ENCODE results near the gene GRIK4.

DNA sequence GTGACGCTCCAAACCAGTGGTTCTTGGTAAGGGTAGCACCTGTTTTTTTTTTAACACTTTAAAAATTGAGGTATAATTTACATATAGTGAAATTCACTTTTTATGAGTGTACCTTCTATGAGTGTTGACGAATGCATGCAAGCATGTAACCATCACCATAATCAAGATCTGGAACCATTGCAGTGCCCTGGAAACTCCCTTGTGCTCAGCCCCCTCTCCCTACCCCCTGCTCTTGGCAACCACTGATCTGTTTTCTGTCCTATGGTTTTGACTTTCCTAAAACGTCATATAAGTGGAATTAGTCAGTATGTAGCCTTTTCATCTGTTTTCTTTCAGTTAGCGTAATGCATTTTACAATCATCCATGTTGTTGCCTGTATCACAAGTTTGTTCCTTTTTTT, 212.2 kb downstream of the GRIK4 start:
- TF ChIP-seq, protein P1, sequence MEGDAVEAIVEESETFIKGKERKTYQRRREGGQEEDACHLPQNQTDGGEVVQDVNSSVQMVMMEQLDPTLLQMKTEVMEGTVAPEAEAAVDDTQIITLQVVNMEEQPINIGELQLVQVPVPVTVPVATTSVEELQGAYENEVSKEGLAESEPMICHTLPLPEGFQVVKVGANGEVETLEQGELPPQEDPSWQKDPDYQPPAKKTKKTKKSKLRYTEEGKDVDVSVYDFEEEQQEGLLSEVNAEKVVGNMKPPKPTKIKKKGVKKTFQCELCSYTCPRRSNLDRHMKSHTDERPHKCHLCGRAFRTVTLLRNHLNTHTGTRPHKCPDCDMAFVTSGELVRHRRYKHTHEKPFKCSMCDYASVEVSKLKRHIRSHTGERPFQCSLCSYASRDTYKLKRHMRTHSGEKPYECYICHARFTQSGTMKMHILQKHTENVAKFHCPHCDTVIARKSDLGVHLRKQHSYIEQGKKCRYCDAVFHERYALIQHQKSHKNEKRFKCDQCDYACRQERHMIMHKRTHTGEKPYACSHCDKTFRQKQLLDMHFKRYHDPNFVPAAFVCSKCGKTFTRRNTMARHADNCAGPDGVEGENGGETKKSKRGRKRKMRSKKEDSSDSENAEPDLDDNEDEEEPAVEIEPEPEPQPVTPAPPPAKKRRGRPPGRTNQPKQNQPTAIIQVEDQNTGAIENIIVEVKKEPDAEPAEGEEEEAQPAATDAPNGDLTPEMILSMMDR (IDR thresholded peaks at IDR 0.05): no peak
- no peak for TF ChIP-seq EZH2 (IDR thresholded peaks at IDR 0.05; ENCODE audit: borderline replicate concordance, insufficient read depth, low read depth, low read length, poor library complexity, severe bottlenecking)
